SK-N-MC (cell line): ENCODE measurements around the gene GGT1.
"Not testable (repeated sequence)": the region's sequence is repeated elsewhere in the genome, so short reads cannot be mapped to it uniquely, and the experiment has no call there.

Source experiments
- DNase-seq: peaks from one replicate; pipeline ENCODE4 v3.0.0-alpha.2; 2011; ENCODE audit warnings: low read depth, low spot score
- H3K27ac ChIP-seq: fragments of 200-600 bp; sonication (generic); 2 replicates; pipeline ENCODE4 v1.5.1; 2016; ENCODE audit warnings: mixed run types
- H3K36me3 ChIP-seq: fragments of 200-600 bp; sonication (generic); 2 replicates; pipeline ENCODE4 v1.6.1; 2017; ENCODE audit warnings: antibody characterized with exemption, low read length, mixed read lengths; ENCODE audit not compliant: insufficient read depth
- H3K4me3 ChIP-seq: fragments of 200-600 bp; sonication (generic); 2 replicates; pipeline ENCODE4 v1.5.1; 2016
- H3K9ac ChIP-seq: fragments of 200-600 bp; sonication (generic); 2 replicates; pipeline ENCODE4 v1.8.0; 2017; ENCODE audit warnings: mixed run types, mixed read lengths; ENCODE audit not compliant: insufficient read length
- H3K9me3 ChIP-seq: fragments of 200-600 bp; sonication (generic); 2 replicates; pipeline ENCODE4 v1.6.1; 2017; ENCODE audit warnings: low read depth, mild to moderate bottlenecking, antibody characterized with exemption, low read length, moderate library complexity, mixed read lengths
- EZH2 ChIP-seq: fragments of 200-600 bp; sonication (generic); IDR thresholded peaks from one replicate; pipeline ENCODE4 v1.6.1; 2017; ENCODE audit warnings: antibody characterized with exemption
- FOXP2 ChIP-seq: optimal IDR thresholded peaks from 2 replicates; pipeline ENCODE3; 2011; ENCODE audit warnings: mild to moderate bottlenecking, moderate library complexity; ENCODE audit not compliant: insufficient read depth; ENCODE audit errors: extremely low read length, control extremely low read depth
- POLR2AphosphoS5 ChIP-seq: IDR thresholded peaks from 2 replicates; pipeline ENCODE4 v1.6.1; 2012; ENCODE audit warnings: mild to moderate bottlenecking, low read depth, low read length, borderline replicate concordance

The GGT1 gene

GRCh38 chr22:24601217-24602104, 1.5 kb upstream of the GGT1 start:
- H3K9me3 ChIP-seq: no peaks in the 10 kb centered on the region
- no peak overlapping the region for H3K27ac ChIP-seq
- no peak overlapping the region for H3K9ac ChIP-seq
- H3K4me3 ChIP-seq: no peak overlapping the region
- H3K36me3 ChIP-seq: no peaks in the 10 kb centered on the region
- no peak for DNase-seq
- TF ChIP-seq FOXP2 (no peak), EZH2 (no peak), POLR2AphosphoS5 (no peak)

GRCh38 chr22:24602105-24602749, 766 bp upstream of the GGT1 start:
- not testable (repeated sequence) for DNase-seq, H3K36me3 ChIP-seq, H3K9ac ChIP-seq, H3K27ac ChIP-seq, H3K9me3 ChIP-seq, H3K4me3 ChIP-seq

- H3K4me3 ChIP-seq, DNase-seq, H3K9ac ChIP-seq, H3K36me3 ChIP-seq, H3K27ac ChIP-seq, H3K9me3 ChIP-seq: not testable (repeated sequence)
Observed at GRCh38 chr22:24603770-24604629, 1.0 kb downstream of the GGT1 start.

GRCh38 chr22:24606340-24606739, 3.3 kb downstream of the GGT1 start:
- H3K36me3 ChIP-seq, H3K27ac ChIP-seq, H3K9me3 ChIP-seq, H3K4me3 ChIP-seq, H3K9ac ChIP-seq, DNase-seq: not testable (repeated sequence)

GRCh38 chr22:24607429-24607983, 4.5 kb downstream of the GGT1 start:
- H3K9me3 ChIP-seq, H3K27ac ChIP-seq, H3K9ac ChIP-seq, H3K4me3 ChIP-seq, DNase-seq, H3K36me3 ChIP-seq: not testable (repeated sequence)

- H3K4me3 ChIP-seq, H3K9ac ChIP-seq, DNase-seq, H3K27ac ChIP-seq, H3K36me3 ChIP-seq, H3K9me3 ChIP-seq: not testable (repeated sequence)
Observed at GRCh38 chr22:24608327-24608726, 5.3 kb downstream of the GGT1 start.

GRCh38 chr22:24609888-24610287, 6.9 kb downstream of the GGT1 start:
- not testable (repeated sequence) for H3K9me3 ChIP-seq, H3K9ac ChIP-seq, DNase-seq, H3K27ac ChIP-seq, H3K36me3 ChIP-seq, H3K4me3 ChIP-seq

- not testable (repeated sequence) for H3K4me3 ChIP-seq, H3K36me3 ChIP-seq, H3K27ac ChIP-seq, DNase-seq, H3K9ac ChIP-seq, H3K9me3 ChIP-seq
Observed at GRCh38 chr22:24614794-24615193, 11.8 kb downstream of the GGT1 start.

GRCh38 chr22:24621244-24621643, 18.3 kb downstream of the GGT1 start:
- not testable (repeated sequence) for DNase-seq, H3K4me3 ChIP-seq, H3K9ac ChIP-seq, H3K27ac ChIP-seq, H3K9me3 ChIP-seq, H3K36me3 ChIP-seq

- DNase-seq, H3K9ac ChIP-seq, H3K9me3 ChIP-seq, H3K4me3 ChIP-seq, H3K36me3 ChIP-seq, H3K27ac ChIP-seq: not testable (repeated sequence)
Observed at GRCh38 chr22:24622596-24622995, 19.6 kb downstream of the GGT1 start.

- H3K9me3 ChIP-seq, H3K36me3 ChIP-seq, H3K9ac ChIP-seq, H3K27ac ChIP-seq, H3K4me3 ChIP-seq, DNase-seq: not testable (repeated sequence)
Observed at GRCh38 chr22:24627911-24628310, 24.9 kb downstream of the GGT1 start.

- not testable (repeated sequence) for DNase-seq, H3K9ac ChIP-seq, H3K27ac ChIP-seq, H3K9me3 ChIP-seq, H3K4me3 ChIP-seq, H3K36me3 ChIP-seq
Observed at GRCh38 chr22:24629069-24629468, 26.1 kb downstream of the GGT1 start.

GRCh38 chr22:24630812-24631427, 27.9 kb downstream of the GGT1 start:
- H3K4me3 ChIP-seq, H3K9ac ChIP-seq, H3K36me3 ChIP-seq, H3K9me3 ChIP-seq, H3K27ac ChIP-seq, DNase-seq: not testable (repeated sequence)
